NCI-H748 (cell line): ENCODE results near the gene SUMO2.
"Not testable (repeated sequence)": the region's sequence is repeated elsewhere in the genome, so short reads cannot be mapped to it uniquely, and the experiment has no call there.

Experiments
- DNase-seq: peaks from one replicate; lab custom pipeline; 2025; ENCODE audit not compliant: unreplicated experiment; lab: John Stamatoyannopoulos, UW

Gene SUMO2

GRCh38 chr17:75182319-75182568, 515 bp downstream of the SUMO2 start:
- DNase-seq: no peak

- no peak for DNase-seq
Measured at GRCh38 chr17:75181608-75182318, 996 bp downstream of the SUMO2 start.

- no peak for DNase-seq
Measured at GRCh38 chr17:75181110-75181509, 1.6 kb downstream of the SUMO2 start.

- no peak for DNase-seq
Measured at GRCh38 chr17:75178453-75178852, 4.3 kb downstream of the SUMO2 start.

- DNase-seq: no peak
Measured at GRCh38 chr17:75176625-75177024, 6.1 kb downstream of the SUMO2 start.

- no peak for DNase-seq
Measured at GRCh38 chr17:75174996-75175395, 7.8 kb downstream of the SUMO2 start.

- no peak for DNase-seq
Measured at GRCh38 chr17:75173526-75173925, 9.2 kb downstream of the SUMO2 start.

- no peak for DNase-seq
Measured at GRCh38 chr17:75168998-75169397, 13.8 kb downstream of the SUMO2 start.

- not testable (repeated sequence) for DNase-seq
Measured at GRCh38 chr17:75164606-75165005, 18.2 kb downstream of the SUMO2 start.

GRCh38 chr17:75163074-75163473, 19.7 kb downstream of the SUMO2 start:
- no peak for DNase-seq

GRCh38 chr17:75160211-75160610, 22.5 kb downstream of the SUMO2 start:
- no peak for DNase-seq

- no peak for DNase-seq
Measured at GRCh38 chr17:75159196-75160031, 23.3 kb downstream of the SUMO2 start.

GRCh38 chr17:75158480-75158879, 24.3 kb downstream of the SUMO2 start:
- DNase-seq: not testable (repeated sequence)

- DNase-seq: no peak
Measured at GRCh38 chr17:75155191-75155601, 27.6 kb downstream of the SUMO2 start.

GRCh38 chr17:75154195-75155106, 28.3 kb downstream of the SUMO2 start, which contains the start of gene JPT1:
JPT1 (minus strand) TSS chr17:75154512; CDS start chr17:75154397, 115 bp downstream.
- DNase-seq: peak; percentile 97

- DNase-seq: peak; percentile 58
Measured at GRCh38 chr17:75153780-75154194, 29.0 kb downstream of the SUMO2 start.

GRCh38 chr17:75152922-75153779, 29.6 kb downstream of the SUMO2 start:
- DNase-seq: peak; percentile 43

GRCh38 chr17:75152523-75152921, 30.2 kb downstream of the SUMO2 start:
- no peak for DNase-seq

- no peak for DNase-seq
Measured at GRCh38 chr17:75151930-75152329, 30.8 kb downstream of the SUMO2 start.

- DNase-seq: no peak
Measured at GRCh38 chr17:75147878-75148546, 34.7 kb downstream of the SUMO2 start.
